COR-L47 (cell line): ENCODE results near the gene CHD6.

Source experiments
- DNase-seq: peaks from one replicate; lab custom pipeline; 2025; lab: John Stamatoyannopoulos, UW

Gene CHD6

GRCh38 chr20:41580350-41580749 is 37.8 kb downstream of the CHD6 start:
- no peak for DNase-seq

- no peak for DNase-seq
Measured at GRCh38 chr20:41577129-41578009, 40.8 kb downstream of the CHD6 start.

- DNase-seq, result no peak
Measured at GRCh38 chr20:41575412-41575811, 42.8 kb downstream of the CHD6 start.

GRCh38 chr20:41574802-41575389 is 43.3 kb downstream of the CHD6 start:
- no peak for DNase-seq

- DNase-seq, result no peak
Measured at GRCh38 chr20:41573955-41574354, 44.2 kb downstream of the CHD6 start.

- DNase-seq, result peak; percentile 1
Measured at GRCh38 chr20:41572010-41572572, 46.1 kb downstream of the CHD6 start.

GRCh38 chr20:41571006-41571405 is 47.2 kb downstream of the CHD6 start:
- no peak for DNase-seq

GRCh38 chr20:41570557-41570956 is 47.6 kb downstream of the CHD6 start:
- DNase-seq, result no peak

- no peak for DNase-seq
Measured at GRCh38 chr20:41567615-41568014, 50.6 kb downstream of the CHD6 start.

- DNase-seq, result no peak
Measured at GRCh38 chr20:41566896-41567527, 51.2 kb downstream of the CHD6 start.

- no peak for DNase-seq
Measured at GRCh38 chr20:41563087-41563486, 55.1 kb downstream of the CHD6 start.

GRCh38 chr20:41560970-41561369 is 57.2 kb downstream of the CHD6 start:
- no peak for DNase-seq

- DNase-seq, result no peak
Measured at GRCh38 chr20:41559658-41560057, 58.5 kb downstream of the CHD6 start.

GRCh38 chr20:41553142-41553879 is 64.9 kb downstream of the CHD6 start:
- no peak for DNase-seq

- DNase-seq, result no peak
Measured at GRCh38 chr20:41552295-41553068, 65.7 kb downstream of the CHD6 start.

GRCh38 chr20:41551011-41551705 is 67.0 kb downstream of the CHD6 start:
- no peak for DNase-seq

GRCh38 chr20:41547221-41547620 is 71.0 kb downstream of the CHD6 start:
- no peak for DNase-seq

- no peak for DNase-seq
Measured at GRCh38 chr20:41546535-41546934, 71.6 kb downstream of the CHD6 start.

GRCh38 chr20:41544472-41544871 is 73.7 kb downstream of the CHD6 start:
- no peak for DNase-seq

- DNase-seq, result no peak
Measured at GRCh38 chr20:41540918-41541317, 77.3 kb downstream of the CHD6 start.

GRCh38 chr20:41540459-41540858 is 77.7 kb downstream of the CHD6 start:
- DNase-seq, result no peak
